RWPE2 (cell line): ENCODE data around the gene FAM161B.

Experiments used
- ATAC-seq: fragments of 200-7000 bp; cut with Tn5 transposase; 3 replicates; pipeline ENCODE4 v1.9.1; 2021; ENCODE audit warnings: low read depth
- DNase-seq: peaks from one replicate; pipeline ENCODE4 v3.0.0-alpha.2; 2020; ENCODE audit warnings: low spot score
- H3K27ac ChIP-seq: fragments of 450-650 bp; 2 replicates; pipeline ENCODE4 v1.5.1; 2017; ENCODE audit warnings: mild to moderate bottlenecking; ENCODE audit not compliant: poor library complexity, severe bottlenecking
- H3K27me3 ChIP-seq: fragments of 250-450 bp; sonication (Bioruptor Pico); 2 replicates; pipeline ENCODE4 v1.5.1; 2021; ENCODE audit warnings: mild to moderate bottlenecking, moderate library complexity; ENCODE audit not compliant: insufficient read depth, poor library complexity, severe bottlenecking
- H3K36me3 ChIP-seq: fragments of 250-450 bp; sonication (Bioruptor Pico); 2 replicates; pipeline ENCODE4 v1.5.1; 2020; ENCODE audit warnings: low read depth, mild to moderate bottlenecking, moderate library complexity
- H3K4me1 ChIP-seq: fragments of 250-450 bp; sonication (Bioruptor Pico); 2 replicates; pipeline ENCODE4 v1.5.1; 2021; ENCODE audit warnings: mild to moderate bottlenecking, moderate library complexity; ENCODE audit not compliant: insufficient read depth, poor library complexity, severe bottlenecking
- H3K4me3 ChIP-seq: fragments of 250-450 bp; sonication (Bioruptor Pico); 2 replicates; pipeline ENCODE4 v1.5.1; 2021; ENCODE audit warnings: mild to moderate bottlenecking, moderate library complexity; ENCODE audit not compliant: severe bottlenecking
- H3K9me3 ChIP-seq: fragments of 250-450 bp; sonication (Bioruptor Pico); 2 replicates; pipeline ENCODE4 v1.5.1; 2021; ENCODE audit warnings: mild to moderate bottlenecking, moderate library complexity; ENCODE audit not compliant: severe bottlenecking
- TF ChIP-seq, protein P1 (sequence below): fragments of 450-650 bp; IDR thresholded peaks from one replicate; pipeline ENCODE4 v1.5.1; 2017; ENCODE audit warnings: mild to moderate bottlenecking, moderate library complexity; ENCODE audit not compliant: poor library complexity, severe bottlenecking

The FAM161B gene

DNA sequence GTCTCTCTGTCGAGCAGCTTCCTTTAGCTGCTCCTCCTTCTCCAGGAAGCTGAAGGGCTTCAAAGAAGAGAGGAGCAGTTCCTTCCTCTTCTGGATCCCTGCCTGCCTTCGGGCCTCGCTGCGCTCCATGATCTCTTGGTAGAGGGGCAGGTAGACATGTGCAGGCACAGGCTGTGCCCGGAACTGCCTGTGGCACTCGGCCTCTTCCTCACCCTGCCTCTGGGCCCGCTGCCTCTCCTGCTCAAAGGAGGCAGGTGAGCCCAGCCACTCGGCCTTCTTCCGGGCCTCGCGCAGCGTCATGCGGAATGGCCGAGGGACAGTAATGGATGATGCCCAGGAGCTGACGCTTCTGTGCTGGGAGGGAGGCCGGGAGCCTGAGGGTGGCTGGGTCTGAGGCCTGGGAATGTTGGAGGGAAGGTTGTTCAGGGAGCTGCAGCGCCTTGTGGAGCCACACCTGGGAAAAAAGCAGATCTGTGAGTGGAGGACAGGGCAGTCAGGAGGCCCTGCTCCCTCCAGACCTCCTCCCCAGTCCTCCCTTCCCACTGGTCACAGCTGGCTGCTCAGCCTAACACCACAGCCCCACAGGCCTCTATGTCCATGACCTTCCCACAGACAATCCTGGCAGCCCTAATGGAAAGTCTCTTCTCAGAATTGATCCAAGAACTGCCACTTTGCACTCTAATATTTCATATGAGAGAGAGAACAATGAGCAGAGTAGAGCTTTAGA lies 5.3 kb downstream of the FAM161B start:
- TF ChIP-seq, protein P1, sequence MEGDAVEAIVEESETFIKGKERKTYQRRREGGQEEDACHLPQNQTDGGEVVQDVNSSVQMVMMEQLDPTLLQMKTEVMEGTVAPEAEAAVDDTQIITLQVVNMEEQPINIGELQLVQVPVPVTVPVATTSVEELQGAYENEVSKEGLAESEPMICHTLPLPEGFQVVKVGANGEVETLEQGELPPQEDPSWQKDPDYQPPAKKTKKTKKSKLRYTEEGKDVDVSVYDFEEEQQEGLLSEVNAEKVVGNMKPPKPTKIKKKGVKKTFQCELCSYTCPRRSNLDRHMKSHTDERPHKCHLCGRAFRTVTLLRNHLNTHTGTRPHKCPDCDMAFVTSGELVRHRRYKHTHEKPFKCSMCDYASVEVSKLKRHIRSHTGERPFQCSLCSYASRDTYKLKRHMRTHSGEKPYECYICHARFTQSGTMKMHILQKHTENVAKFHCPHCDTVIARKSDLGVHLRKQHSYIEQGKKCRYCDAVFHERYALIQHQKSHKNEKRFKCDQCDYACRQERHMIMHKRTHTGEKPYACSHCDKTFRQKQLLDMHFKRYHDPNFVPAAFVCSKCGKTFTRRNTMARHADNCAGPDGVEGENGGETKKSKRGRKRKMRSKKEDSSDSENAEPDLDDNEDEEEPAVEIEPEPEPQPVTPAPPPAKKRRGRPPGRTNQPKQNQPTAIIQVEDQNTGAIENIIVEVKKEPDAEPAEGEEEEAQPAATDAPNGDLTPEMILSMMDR, result no peak
- Histone ChIP-seq H3K27me3 (no peaks in the 10 kb centered on the region), H3K4me1 (peaks cover 3% of the 10 kb centered on the region), H3K4me3 (no peak overlapping the region), H3K9me3 (no peaks in the 10 kb centered on the region), H3K27ac (no peak overlapping the region), H3K36me3 (no peaks in the 10 kb centered on the region)
- ATAC-seq (no peak), DNase-seq (no peak)

DNA sequence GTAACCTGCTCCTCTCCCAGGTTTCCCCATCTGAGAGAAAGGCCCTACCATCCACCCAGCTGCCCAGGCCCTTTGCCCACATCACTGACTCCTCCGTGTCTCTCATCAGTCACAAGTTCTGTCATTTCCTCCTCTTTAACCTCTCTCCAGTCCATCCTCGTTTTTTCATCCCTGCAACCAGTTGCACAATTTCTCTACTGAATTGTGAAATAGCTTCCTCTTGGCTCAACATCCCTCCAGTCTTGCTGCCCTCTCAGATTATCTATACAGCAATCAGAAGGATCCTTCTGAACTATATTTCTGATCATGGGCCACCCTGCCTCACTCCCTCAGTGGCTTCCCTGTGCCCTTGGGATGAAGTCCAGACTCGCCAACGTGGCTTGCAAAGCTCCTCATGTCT lies 6.8 kb downstream of the FAM161B start:
- H3K9me3 ChIP-seq, result no peaks in the 10 kb centered on the region
- H3K4me1 ChIP-seq, result peaks cover 3% of the 10 kb centered on the region
- no peak overlapping the region for H3K27ac ChIP-seq
- no peak overlapping the region for H3K4me3 ChIP-seq
- TF ChIP-seq, protein P1, result no peak
- DNase-seq (no peak), ATAC-seq (peak; percentile 61)
- H3K27me3 ChIP-seq, result no peaks in the 10 kb centered on the region
- H3K36me3 ChIP-seq, result peaks cover 1% of the 10 kb centered on the region

DNA sequence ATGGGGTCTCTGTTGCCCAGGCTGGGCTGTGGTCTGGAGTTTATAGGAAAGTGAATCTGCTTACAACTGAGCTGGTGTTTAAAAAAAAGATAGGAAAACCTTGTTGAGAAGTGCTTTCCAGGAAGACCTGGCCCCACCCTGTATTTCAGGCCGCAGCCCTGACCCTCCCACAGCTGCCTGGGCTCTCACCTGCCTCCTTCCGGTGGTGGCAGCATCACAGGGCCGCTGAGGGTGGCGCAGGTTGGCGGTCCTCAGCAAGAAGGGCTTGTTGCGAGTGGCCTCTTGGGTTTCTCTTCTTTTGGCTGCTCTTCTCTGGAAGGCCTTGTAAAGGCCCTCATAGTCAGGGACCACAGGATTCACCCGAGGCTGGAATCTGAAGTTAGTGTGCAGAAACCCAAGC lies 7.7 kb downstream of the FAM161B start:
- no peaks in the 10 kb centered on the region for H3K9me3 ChIP-seq
- no peak overlapping the region for H3K4me3 ChIP-seq
- peaks cover 3% of the 10 kb centered on the region for H3K4me1 ChIP-seq
- TF ChIP-seq, protein P1, result no peak
- H3K27me3 ChIP-seq, result no peaks in the 10 kb centered on the region
- DNase-seq (no peak), ATAC-seq (no peak)
- peaks cover 10% of the 10 kb centered on the region for H3K36me3 ChIP-seq
- no peak overlapping the region for H3K27ac ChIP-seq

DNA sequence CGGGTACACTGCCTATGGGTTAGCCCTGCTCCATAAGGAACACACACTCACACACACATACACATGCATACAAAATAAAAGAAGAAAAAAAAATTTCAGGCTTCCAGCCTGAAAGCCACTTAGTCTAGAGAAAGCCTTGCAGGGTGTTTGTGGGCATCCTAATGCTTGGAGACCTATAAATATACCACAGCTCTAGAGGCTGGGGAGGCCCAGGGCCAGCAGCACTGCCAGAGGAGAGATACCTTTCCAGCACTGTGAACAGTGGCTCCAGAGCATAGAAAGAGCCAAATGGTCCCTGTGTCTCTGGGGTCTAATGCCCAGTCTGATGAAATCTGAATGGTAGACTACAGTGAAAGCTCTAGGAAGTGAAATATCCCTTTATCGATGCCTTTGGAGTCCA lies 12.9 kb downstream of the FAM161B start:
- no peaks in the 10 kb centered on the region for H3K9me3 ChIP-seq
- H3K27me3 ChIP-seq, result no peaks in the 10 kb centered on the region
- H3K4me1 ChIP-seq, result no peaks in the 10 kb centered on the region
- H3K4me3 ChIP-seq, result no peak overlapping the region
- no peak for DNase-seq
- H3K27ac ChIP-seq, result no peak overlapping the region
- ATAC-seq, result 0 out of 3 replicates have a peak, but pooled peaks have one; percentile 29
- TF ChIP-seq, protein P1, result no peak
- H3K36me3 ChIP-seq, result peaks cover 49% of the 10 kb centered on the region

DNA sequence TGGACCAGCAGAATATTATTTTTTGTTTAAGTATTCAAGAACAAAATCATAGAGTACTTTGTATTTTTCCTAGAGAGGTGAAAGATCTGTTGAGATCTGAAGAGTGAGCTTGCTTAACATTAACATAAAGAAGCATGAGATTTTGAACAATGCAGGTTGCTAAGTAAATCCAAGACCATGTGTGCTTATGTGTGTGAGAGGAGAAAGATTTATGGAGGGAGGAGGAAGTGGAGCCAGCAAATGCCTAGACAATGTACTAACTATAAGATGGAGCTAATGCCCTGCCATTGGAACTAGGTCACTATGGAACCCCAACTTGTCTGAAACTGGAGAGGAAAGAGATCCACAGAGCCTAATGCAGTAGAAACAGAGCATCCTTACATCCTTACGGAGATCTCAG lies 13.3 kb downstream of the FAM161B start:
- TF ChIP-seq, protein P1, result no peak
- DNase-seq (no peak), ATAC-seq (no peak)
- Histone ChIP-seq H3K4me1 (no peaks in the 10 kb centered on the region), H3K27me3 (no peaks in the 10 kb centered on the region), H3K9me3 (no peaks in the 10 kb centered on the region), H3K36me3 (peaks cover 54% of the 10 kb centered on the region), H3K27ac (no peak overlapping the region), H3K4me3 (no peak overlapping the region)
